ENCODE data around the gene B4GALT1.

The B4GALT1 gene, protein sequence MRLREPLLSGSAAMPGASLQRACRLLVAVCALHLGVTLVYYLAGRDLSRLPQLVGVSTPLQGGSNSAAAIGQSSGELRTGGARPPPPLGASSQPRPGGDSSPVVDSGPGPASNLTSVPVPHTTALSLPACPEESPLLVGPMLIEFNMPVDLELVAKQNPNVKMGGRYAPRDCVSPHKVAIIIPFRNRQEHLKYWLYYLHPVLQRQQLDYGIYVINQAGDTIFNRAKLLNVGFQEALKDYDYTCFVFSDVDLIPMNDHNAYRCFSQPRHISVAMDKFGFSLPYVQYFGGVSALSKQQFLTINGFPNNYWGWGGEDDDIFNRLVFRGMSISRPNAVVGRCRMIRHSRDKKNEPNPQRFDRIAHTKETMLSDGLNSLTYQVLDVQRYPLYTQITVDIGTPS

DNA sequence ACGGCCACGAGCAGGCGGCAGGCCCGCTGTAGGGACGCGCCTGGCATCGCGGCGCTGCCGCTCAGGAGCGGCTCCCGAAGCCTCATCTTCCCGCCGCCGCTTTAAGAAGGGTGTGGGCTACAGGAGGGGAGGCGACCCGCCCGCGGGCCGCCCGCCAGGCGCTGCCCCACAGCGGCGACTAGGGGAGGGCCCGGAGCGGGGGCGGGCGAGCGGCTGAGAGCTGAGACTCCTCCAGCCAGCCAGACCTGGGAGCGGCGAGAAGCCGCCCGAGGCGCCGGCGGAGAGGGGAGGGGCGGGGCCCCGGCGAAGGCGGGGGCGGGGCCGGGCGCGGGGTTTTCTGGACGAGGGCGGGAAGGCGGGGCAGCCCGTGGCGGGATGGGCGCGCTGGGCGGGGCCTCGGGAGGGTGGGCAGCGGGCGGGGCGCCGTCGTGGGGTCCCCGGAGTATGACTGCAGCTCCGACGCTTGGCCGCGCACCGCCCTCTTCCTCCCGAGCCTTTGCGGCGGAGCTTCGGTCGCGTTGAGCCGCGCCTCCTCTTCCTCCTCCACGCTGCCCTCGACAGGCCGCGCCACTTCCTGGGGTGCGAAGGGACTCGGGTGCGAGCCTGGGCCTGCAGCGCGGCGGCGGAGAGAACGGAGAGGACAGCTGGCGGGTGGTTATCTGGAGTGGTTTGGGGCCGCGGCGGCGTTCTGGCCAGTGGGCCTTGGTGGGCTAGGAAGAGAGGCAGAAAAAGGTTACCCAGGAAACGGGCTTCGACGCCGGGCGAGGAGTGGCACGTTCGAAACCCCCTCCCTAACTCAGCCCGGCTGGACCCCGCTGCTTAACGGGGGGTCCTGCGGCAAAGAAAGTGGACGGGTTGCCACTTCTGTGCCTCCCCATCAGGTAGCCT, at the start of gene B4GALT1:
Gene B4GALT1, minus strand, starts transcription at position 253 of the 888 bp plus-strand sequence. Its CDS starts 167 bp downstream, at position 86.
- DNase-seq = peak; percentile 98

DNA sequence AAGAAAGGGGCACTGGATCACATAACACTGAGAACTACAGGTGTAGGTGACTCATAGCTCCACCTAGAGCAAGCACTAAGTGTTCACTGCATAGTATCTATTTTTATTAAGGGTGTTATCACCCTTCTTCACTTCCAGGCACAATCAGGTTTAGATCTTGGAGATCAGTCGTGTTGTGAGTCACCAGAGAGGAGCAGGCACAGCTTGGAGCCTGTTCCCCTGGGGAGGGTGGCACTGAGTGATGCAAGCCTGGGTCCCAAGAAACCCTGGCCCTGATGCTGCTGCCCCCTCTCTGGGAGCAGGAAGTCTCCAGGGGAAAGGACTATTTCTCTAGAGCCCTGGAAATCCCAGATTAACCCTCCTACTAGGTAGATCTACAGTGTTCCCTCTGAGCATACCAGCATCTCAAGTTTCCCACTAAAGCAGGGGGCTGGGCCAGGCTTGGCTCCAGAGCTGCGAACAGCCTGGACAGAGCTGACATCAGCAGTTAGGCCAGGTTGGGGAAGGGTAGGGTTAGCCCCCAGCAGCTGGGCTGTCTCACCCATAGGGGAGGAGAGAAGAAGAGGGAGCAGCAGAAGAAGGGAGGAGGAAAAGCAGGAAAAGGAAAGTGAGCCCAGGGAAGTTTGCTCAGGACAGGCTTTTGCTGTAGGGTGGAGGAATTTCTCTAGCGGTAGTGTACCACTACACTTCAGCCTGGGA, 44.7 kb upstream of the B4GALT1 start:
- DNase-seq = no peak

DNA sequence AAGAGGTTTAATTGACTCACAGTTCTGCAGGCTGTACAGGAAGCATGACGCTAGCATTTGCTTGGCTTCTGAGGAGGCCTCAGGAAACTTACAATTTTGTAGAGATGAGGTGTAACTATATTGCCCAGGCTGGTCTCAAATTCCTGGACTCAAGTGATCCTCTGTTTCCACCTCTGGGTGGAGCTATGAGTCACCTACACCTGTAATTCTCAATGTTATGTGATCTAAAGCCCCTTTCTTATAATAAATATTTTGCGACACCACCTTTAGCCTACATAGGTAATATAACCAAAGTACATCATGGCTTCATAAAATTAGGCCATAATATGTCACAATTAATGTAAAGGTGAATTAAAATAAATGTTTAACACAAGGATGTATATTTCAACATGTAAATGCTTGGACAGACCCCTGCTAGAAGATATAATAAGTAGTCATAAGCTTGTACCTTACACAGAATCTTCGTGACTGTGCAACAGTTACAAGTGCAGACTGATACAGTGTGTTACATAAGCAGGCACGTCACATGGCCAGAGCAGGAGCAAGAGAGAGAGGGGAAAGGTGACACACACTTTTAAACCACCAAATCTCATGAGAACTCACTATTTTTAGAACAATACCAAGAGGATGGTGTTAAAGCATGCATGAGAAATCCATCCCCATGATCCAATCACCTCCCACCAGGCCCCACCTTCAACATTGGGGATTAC, 43.0 kb upstream of the B4GALT1 start:
- DNase-seq = no peak

DNA sequence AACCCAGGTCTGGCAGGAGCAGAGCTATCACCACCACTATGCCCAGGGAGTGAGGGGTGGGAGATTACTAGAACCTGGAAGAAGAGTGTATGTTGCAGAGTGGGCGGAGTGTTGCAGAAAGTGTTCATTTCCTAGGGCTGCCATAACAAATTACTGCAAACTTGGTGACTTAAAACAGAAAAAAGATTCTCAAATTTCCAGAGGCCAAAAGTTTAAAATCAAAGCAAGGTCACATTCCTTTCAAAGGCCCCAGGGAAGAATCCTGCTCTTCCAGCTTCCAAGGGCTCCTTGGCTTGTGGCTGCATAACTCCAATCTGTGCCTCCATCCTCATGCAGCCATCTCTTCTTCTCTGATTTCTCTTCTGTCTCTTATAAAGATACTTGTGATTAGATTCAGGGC, 42.3 kb upstream of the B4GALT1 start:
- no peak for DNase-seq

DNA sequence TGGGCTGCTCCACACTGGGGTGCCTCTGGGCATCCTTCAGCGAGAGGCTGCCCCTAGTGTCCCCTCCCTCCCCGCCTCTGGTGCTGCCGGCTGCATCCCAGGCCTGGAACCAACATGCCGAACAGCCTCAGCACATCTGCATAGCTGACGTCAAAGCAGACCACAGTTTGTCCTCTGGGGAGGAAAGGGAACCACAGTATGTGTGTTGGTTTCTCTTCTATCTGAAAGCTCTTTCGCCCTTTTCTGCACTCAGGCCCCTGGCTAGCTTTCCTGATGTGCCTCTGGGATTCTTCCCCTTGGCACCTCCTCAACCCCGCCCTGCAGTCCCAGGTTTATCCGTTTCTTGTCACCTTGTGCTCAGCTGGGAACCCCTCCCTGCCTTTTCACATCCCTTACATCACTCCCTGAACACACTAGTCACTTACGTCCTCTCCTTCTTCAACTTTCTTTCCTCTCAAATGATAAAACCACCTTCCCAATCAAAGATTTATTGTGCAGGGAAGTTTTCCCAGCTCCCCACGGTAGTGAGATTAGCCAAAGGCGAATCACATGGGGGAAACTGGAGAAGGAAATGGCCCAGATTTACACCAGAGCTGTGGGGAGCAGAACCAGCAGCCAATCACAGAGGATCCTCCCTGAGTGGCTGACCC, 35.5 kb upstream of the B4GALT1 start:
- peak; percentile 30 for DNase-seq

DNA sequence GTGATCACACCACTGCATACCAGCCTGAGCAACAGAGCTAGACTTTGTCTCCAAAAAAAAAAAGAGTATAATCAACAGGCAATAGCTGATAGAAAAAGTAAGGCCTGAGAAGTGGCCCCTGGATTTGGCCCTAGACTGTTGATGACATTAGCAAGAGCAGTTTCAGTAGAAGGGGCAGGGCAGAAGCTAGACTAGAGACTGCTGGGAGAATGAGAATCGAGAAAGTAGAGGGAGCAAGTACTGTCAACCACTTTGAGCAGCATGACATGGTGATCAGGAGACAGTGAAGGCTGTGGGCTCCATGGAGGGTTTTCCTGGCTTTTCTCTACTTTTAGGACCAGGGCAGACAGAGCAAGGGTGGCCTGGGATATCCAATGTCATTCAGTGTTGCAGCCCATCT, 34.9 kb upstream of the B4GALT1 start:
- DNase-seq = no peak

DNA sequence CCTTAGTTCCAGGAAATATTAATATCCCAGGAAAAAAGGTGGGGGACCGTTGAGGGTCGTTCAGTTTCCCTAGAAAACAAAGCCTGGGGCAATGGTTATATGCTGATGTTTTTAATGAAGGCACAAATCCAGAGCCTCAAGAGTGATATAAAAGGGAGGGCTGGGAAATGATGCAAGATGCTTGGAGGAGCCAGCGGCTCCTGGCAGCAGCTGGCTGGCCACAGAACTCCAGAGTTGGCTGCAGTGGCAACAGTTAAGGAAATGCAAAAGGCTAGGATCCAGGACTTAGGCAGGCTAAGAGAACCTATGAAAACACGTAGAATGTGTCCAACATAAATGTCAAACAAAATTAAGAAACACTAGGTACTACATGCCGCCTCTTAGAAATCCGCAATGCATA, 31.0 kb upstream of the B4GALT1 start:
- no peak for DNase-seq

DNA sequence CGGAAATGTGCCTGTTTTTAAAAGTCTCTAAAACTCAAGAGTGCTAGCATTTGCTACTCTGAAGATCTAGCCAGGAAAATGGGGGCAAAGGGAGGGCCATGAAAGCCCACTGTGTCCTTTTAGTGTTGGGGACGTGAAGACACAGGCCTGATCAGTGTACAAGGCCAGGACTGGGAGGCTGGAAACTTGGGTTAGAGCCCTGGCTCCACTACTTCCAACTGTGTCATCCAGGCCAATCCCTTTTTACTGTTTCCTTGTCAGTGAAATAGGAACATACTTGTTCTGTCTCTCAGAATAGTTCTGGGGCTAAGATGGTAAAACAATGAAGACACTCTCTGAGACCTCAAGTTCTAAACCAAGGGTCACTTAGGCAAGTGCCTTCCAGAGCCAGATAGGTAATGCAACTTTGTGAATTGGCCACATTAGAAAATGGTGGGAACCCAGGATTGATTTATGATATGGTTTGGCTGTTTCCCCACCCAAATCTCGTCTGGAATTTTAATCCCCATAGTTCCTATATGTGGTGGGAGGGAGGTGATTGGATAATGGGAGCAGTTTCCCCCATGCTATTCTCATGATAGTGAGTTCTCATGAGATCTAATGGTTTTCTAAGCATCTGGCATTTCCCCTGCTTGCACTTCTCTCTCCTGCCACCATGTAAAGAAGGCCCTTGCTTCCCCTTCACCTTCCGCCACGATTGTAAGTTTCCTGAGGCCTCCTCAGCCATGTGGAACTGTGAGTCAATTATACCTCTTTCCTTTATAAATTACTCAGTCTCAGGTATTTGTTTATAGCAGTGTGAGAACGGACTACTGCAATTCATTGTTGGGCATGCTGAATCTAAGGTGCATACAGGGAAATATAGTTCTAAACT, 30.4 kb upstream of the B4GALT1 start:
- no peak for DNase-seq

DNA sequence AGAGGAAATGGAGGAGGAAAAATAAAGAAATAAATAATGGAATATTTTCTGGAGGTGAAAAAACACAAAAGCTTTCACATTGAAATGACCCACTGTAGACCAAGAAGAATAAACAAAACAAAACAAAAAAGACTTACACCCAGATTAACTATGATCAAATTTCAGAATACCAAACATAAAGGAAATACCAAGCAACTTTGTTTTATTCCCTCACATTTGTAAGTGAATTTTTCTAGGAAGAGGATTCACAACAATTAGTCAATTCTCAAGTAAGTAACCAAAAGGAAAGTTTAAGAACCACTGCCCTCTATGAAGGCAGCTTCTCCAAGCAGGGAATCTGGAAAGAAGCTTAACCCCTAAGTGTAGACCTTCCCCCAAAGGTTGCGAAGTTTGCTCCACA, 29.6 kb upstream of the B4GALT1 start:
- no peak for DNase-seq

DNA sequence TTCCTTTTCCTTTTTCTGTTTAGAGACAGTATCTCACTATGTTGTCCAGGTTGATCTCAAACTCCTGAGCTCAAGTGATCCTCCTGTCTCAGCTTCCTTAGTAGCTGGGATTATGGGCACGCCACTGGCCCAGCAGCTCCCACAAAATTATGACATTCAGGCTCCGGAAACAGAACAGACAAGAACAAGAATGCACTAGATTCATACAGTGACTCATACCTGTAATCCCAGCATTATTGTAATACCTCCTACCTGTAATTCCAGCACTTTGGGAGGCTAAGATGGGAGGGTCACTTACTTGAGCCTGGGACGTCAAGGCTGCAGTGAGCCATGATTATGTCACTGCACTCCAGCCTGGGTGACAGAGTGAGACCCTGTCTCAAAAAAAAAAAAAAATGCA, 26.7 kb upstream of the B4GALT1 start:
- DNase-seq = no peak

DNA sequence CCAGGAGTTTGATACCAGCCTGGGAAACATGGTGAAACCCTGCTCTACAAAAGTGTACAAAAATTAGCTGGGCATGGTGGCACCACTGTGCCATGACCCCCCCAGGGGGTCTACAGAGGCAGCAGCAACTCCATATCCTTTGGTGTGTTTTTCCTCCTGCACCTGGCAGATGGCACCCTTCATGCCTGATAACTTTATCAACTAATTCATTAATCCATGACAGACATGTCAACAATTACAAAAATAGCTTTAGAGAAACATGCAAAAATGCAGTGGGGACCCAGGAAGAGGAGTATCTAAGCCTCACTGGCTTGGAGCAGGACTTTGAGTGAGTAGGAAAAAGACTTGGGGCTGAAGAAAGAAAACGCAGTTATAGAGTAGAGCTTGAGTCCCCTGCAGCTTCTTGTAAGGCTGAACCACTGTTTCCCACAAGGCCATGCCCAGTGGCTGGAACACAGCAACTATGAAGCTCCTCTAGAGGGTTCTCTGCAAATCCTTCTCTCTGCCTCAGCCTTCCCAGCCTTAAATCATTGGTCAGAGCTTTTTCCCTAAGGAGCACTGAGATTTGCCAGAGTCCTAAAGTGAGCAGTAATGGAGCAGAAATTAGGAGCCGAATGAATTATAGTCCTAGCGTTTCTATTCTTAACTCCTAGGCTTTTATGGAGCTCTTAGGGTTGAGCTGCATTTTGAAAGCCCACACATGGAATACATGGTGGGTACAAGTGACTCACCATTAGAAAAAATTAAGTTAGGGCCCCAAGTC, 25.5 kb upstream of the B4GALT1 start:
- no peak for DNase-seq

DNA sequence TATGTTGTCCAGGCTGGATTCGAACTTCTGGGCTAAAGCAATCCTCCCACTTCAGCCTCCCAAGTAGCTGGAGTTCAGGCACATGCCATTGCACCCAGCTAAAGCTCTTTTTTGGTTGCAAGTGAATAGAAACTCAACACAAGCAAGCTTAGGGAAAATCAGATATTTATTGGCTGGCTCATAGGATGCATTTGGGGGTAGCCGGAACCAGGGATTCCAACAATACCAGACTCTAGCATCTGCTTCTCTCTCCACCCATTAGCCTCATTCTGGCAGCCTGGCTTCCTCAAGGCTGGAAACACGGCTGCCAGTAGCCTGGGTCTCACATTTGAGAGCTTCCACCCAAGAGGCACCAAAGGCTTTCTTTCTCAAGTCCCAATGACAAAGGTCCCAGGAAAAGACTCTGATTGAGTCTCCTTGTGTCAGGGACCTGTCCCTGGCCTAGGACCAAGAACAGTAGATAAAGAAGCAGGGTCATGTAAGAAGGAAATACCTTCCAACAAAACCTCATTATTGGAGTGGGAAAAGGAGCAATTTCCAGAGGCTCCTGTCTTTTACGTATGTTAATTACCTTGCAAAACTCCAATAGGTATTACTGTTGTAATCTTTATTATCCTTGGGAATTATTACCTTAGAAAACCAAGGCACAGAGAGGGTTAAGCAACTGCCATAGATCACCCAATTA, 23.0 kb upstream of the B4GALT1 start:
- DNase-seq = no peak

DNA sequence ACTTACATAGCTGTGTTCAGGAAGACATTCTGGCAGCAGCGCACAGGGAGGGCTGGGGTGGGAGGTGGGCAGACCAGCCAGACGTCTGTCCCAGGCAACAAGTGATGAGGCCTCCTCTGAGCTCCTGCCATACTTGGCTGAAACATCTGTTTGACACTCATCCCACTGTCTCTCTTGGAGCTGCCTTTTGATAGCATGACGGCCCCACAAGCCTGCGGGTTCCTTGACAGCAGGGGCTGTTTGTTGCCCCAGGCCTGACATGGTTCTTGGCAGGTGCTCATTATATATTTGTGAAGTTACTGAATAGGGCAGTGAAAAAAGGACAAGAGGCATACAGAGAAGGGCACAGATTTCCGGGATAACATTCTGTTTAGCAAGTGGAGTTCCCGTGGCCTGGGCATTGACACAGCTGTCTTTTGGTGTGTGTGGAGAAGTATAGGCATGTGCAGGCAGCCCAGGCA, 22.2 kb upstream of the B4GALT1 start:
- DNase-seq = no peak

DNA sequence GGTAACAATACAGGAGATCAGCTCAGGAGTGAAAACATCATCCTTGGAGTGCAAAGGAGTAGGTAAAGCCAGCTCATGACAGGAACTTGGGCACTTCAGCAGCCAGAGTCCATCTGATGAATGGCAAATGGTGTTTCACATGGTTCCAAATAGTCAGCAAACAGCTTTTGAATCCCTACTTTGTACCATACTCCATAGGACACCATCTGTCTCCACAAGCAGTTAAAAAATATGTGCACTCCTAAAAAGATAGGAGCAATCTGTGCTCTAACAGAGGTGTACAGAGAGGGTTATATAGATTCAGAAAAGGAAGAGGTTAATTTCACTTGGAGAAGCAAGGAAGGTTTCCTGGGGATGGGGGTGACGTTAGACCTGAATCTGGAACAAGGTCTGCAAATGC, 21.6 kb upstream of the B4GALT1 start:
- no peak for DNase-seq

DNA sequence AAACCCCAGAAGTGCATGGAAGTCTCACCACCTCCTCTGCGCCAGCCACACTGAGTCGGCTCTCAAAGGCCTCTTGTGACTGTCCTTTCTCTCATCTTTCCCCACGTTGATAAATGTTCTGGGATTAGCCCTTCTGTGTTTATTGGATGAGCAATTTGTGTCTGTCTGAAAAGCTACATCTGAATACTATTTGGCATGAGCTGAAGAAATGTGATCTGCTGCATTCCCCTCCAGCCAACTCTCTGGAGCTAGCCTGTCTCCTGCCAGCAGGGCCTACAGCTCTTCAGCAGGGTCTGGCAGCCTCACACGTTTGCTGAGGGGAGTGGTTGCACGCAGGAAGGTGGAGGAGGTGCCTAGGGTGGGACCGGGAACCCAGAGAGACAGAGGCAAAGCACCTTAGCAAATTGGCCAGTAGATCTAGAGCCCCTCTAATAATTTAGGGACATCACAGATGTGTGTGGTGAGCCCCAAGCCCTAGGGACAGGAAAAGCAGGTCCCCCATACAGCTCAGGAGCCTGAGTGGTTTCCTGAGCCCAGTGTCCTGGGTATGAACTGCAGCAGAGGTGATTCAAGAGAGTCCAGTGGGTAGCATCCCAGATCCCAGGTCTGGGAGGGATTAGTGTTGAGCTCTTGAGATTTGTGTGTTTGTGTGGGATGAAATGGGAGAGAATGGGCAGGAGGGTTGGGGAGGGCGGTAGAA, 20.5 kb upstream of the B4GALT1 start:
- no peak for DNase-seq

DNA sequence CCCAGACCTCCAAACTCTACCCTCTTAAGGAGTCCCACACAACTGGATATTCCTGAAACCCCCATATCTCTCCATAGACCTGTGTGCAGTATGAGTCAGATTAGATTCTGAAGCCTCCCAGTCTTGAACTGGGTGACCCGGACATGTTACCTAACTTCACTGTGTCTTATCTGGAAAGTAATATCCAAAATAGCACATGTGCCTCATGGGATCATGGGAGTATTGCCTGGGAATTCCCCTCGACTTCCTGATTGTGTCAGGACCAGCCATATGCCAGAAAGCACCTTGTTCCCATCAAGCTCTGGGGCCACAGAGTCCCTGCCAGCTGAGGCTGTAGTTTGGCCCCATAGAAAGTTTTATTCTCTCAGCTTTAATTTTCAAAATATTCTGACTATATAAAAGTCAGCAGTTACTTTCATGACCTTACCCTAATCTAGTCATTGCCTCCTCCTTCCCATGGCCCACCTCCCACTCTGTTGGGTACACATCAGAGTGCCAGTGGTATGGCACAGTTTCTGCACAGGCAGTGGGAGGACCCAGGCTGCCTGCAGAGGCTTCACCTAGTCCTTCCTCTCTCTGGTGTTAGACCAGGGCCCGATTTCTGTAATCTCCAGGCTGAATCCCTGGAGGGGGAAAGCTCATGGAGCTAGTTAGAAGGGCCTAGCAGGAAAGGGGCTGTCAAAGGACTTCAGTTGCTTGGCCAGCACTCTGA, 19.5 kb upstream of the B4GALT1 start:
- DNase-seq = no peak

DNA sequence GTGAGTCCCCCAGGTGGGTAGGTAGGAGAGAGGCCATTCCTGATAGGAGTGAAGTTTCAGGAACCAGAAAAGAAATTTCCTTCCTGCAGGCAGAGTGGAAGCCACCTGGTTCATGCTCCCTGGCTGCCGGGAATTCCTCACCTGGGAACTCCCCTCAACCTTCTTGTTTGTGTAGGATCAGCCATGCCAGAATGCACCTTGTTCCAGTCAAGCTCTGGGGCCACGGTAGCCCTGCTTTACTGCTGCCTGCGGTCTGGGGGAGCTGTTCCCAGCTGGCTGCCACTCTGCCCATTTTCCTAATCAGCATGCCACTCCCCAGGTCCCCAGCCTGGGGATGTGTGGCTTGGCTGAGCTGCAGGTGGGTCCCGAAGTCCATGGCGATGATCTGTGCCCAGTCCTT, 18.7 kb upstream of the B4GALT1 start:
- DNase-seq = no peak

DNA sequence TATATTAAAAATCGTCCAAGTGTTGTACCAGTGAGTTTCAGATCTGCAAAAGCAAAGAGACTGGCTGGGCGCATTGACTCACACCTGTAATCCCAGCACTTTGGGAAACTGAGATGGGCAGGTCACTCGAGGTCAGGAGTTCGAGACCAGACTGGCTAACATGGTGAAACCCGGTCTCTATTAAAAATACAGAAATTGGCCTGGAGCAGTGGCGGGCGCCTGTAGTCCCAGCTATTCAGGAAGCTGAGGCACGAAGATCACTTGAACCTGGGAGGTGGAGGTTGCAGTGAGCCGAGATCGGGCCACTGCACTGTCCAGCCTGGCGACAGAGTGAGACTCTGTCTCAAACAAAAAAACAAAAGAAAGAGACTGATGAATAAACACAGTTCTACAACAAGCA, 18.3 kb upstream of the B4GALT1 start:
- no peak for DNase-seq

Data from stimulated activated CD4-positive, alpha-beta T cell treated with anti-CD3 and anti-CD28 coated beads, Interleukin-15, amount 100 ng/mL, for 24 hours (primary cell).